ENCODE measurements around the gene H6PD.
A peak's percentile ranks its signal among the peaks of the same experiment; 100 is the strongest.

The H6PD gene

GRCh38 chr1:9207715-9208114 lies 26.9 kb upstream of the H6PD start:
- FAIRE-seq: no peak

- FAIRE-seq: no peak
These were observed 23.2 kb upstream of the H6PD start for GRCh38 chr1:9211291-9211811.

GRCh38 chr1:9212735-9213134 lies 21.8 kb upstream of the H6PD start:
- FAIRE-seq: no peak

- FAIRE-seq: no peak
These were observed 20.6 kb upstream of the H6PD start for GRCh38 chr1:9213956-9214355.

- FAIRE-seq: no peak
These were observed 15.7 kb upstream of the H6PD start for GRCh38 chr1:9218917-9219316.

- no peak for FAIRE-seq
These were observed 11.5 kb upstream of the H6PD start for GRCh38 chr1:9222846-9223625.

- no peak for FAIRE-seq
These were observed 9.7 kb upstream of the H6PD start for GRCh38 chr1:9224664-9225410.

GRCh38 chr1:9225411-9225785 lies 9.2 kb upstream of the H6PD start:
- no peak for FAIRE-seq

GRCh38 chr1:9228609-9229008 lies 6.0 kb upstream of the H6PD start:
- no peak for FAIRE-seq

GRCh38 chr1:9229549-9229948 lies 5.0 kb upstream of the H6PD start:
- FAIRE-seq: no peak

- no peak for FAIRE-seq
These were observed 3.6 kb upstream of the H6PD start for GRCh38 chr1:9230869-9231533.

- no peak for FAIRE-seq
These were observed 2.8 kb upstream of the H6PD start for GRCh38 chr1:9231648-9232332.

- no peak for FAIRE-seq
These were observed 1.2 kb upstream of the H6PD start for GRCh38 chr1:9233241-9233941.

- FAIRE-seq: no peak
These were observed 692 bp upstream of the H6PD start for GRCh38 chr1:9233942-9234222.

- FAIRE-seq: no peak
These were observed 504 bp downstream of the H6PD start for GRCh38 chr1:9235096-9235459.

GRCh38 chr1:9235560-9235959 lies 986 bp downstream of the H6PD start:
- no peak for FAIRE-seq

- FAIRE-seq: no peak
These were observed 3.6 kb downstream of the H6PD start for GRCh38 chr1:9238134-9238533.

- FAIRE-seq: no peak
These were observed 4.0 kb downstream of the H6PD start for GRCh38 chr1:9238550-9238949.

GRCh38 chr1:9239622-9240401 lies 5.2 kb downstream of the H6PD start:
- peak; percentile 91 for FAIRE-seq

- no peak for FAIRE-seq
These were observed 6.6 kb downstream of the H6PD start for GRCh38 chr1:9240914-9241820.

GRCh38 chr1:9241891-9242290 lies 7.3 kb downstream of the H6PD start:
- FAIRE-seq: no peak
